Neural cell (in vitro differentiated cells): Measurements from ENCODE around the gene GLT1D1. TPM values are rescaled to one million over a fixed set of nuclear protein-coding genes. Genes with fewer than 3 reads are reported as not detected.

ENCODE experiments used
- H2AFZ ChIP-seq: fragments of 200-600, 300-800 bp; sonication (generic), shearing (Covaris generic); 2 replicates; pipeline ENCODE4 v1.6.0; 2014; ENCODE audit warnings: low read depth, mild to moderate bottlenecking, antibody characterized with exemption, low read length, moderate library complexity
- H3F3A ChIP-seq: fragments of 200-600 bp; shearing (Covaris generic); 2 replicates; pipeline ENCODE4 v1.6.1; 2016; ENCODE audit warnings: mild to moderate bottlenecking, moderate library complexity, mixed read lengths, antibody characterized with exemption, low read length; ENCODE audit not compliant: insufficient read depth, poor library complexity, severe bottlenecking
- H3K27ac ChIP-seq: fragments of 200-600, 300-800 bp; sonication (generic), shearing (Covaris generic); 2 replicates; pipeline ENCODE4 v1.5.1; 2014; ENCODE audit warnings: mild to moderate bottlenecking, low read length, moderate library complexity
- H3K27me3 ChIP-seq: fragments of 300-800, 200-600 bp; sonication (generic), shearing (Covaris generic); 2 replicates; pipeline ENCODE4 v1.6.0; 2014; ENCODE audit warnings: mild to moderate bottlenecking, low read depth, low read length, moderate library complexity; ENCODE audit not compliant: insufficient read depth
- H3K36me3 ChIP-seq: fragments of 300-800, 200-600 bp; sonication (generic), shearing (Covaris generic); 2 replicates; pipeline ENCODE4 v1.5.1; 2014; ENCODE audit warnings: mild to moderate bottlenecking, antibody characterized with exemption, low read length, moderate library complexity; ENCODE audit not compliant: insufficient read depth
- H3K4me2 ChIP-seq: fragments of 300-800, 200-600 bp; sonication (generic), shearing (Covaris generic); 2 replicates; pipeline ENCODE4 v1.6.0; 2014; ENCODE audit warnings: mild to moderate bottlenecking, low read length
- H3K4me3 ChIP-seq: fragments of 300-800, 200-600 bp; sonication (generic), shearing (Covaris generic); 2 replicates; pipeline ENCODE4 v1.5.1; 2014; ENCODE audit warnings: mild to moderate bottlenecking, low read length, moderate library complexity
- H3K79me2 ChIP-seq: fragments of 200-600 bp; shearing (Covaris generic); replicated peaks from 2 replicates; pipeline ENCODE4 v1.6.0; 2014; ENCODE audit warnings: mild to moderate bottlenecking, low read length, moderate library complexity; ENCODE audit not compliant: insufficient read depth
- H3K9ac ChIP-seq: fragments of 300-800, 200-600 bp; sonication (generic), shearing (Covaris generic); 2 replicates; pipeline ENCODE4 v1.6.1; 2016; ENCODE audit warnings: mild to moderate bottlenecking, low read length, mixed read lengths
- H3K9me2 ChIP-seq: fragments of 200-600 bp; shearing (Covaris generic); 2 replicates; pipeline ENCODE4 v1.6.1; 2016; ENCODE audit warnings: mild to moderate bottlenecking, low read length, mixed read lengths; ENCODE audit not compliant: insufficient read depth
- H3K9me3 ChIP-seq: fragments of 200-600, 300-800 bp; sonication (generic), shearing (Covaris generic); 2 replicates; pipeline ENCODE4 v1.6.1; 2016; ENCODE audit warnings: mild to moderate bottlenecking, mixed run types, low read length, moderate library complexity, mixed read lengths
- H4K20me1 ChIP-seq: fragments of 200-600 bp; shearing (Covaris generic); 2 replicates; pipeline ENCODE4 v1.6.1; 2016; ENCODE audit warnings: mild to moderate bottlenecking, mixed run types; ENCODE audit not compliant: insufficient read depth
- EP300 ChIP-seq: fragments of 450-650 bp; conservative IDR thresholded peaks from 2 replicates; pipeline ENCODE4 v1.6.1; 2014; ENCODE audit warnings: antibody characterized with exemption, mild to moderate bottlenecking, moderate library complexity; ENCODE audit not compliant: poor library complexity, severe bottlenecking
- EZH2 ChIP-seq: fragments of 200-600, 300-800 bp; shearing (Covaris generic), sonication (generic); IDR thresholded peaks from 2 replicates; pipeline ENCODE4 v1.6.1; 2014; ENCODE audit warnings: antibody characterized with exemption, low read length, borderline replicate concordance, mild to moderate bottlenecking; ENCODE audit not compliant: insufficient read depth, poor library complexity, severe bottlenecking
- MXI1 ChIP-seq: fragments of 450-650 bp; conservative IDR thresholded peaks from 2 replicates; pipeline ENCODE4 v1.6.1; 2014; ENCODE audit warnings: antibody characterized with exemption, mild to moderate bottlenecking; ENCODE audit not compliant: poor library complexity, severe bottlenecking
- POLR2AphosphoS5 ChIP-seq: IDR thresholded peaks from 2 replicates; pipeline ENCODE4 v1.6.1; 2012
- RAD21 ChIP-seq: fragments of 450-650 bp; conservative IDR thresholded peaks from 2 replicates; pipeline ENCODE4 v1.6.1; 2014; ENCODE audit warnings: antibody characterized with exemption, mild to moderate bottlenecking, moderate library complexity
- SMC3 ChIP-seq: fragments of 450-650 bp; conservative IDR thresholded peaks from 2 replicates; pipeline ENCODE4 v1.6.1; 2014; ENCODE audit warnings: antibody characterized with exemption, mild to moderate bottlenecking, moderate library complexity; ENCODE audit not compliant: poor library complexity
- TAF1 ChIP-seq: IDR thresholded peaks from 2 replicates; pipeline ENCODE4 v1.6.1; 2012; ENCODE audit warnings: low read depth
- polyA plus RNA-seq: library from polyadenylated mRNA; depleted of rRNA; stranded (reverse); fragments of >200 nt; gene quantifications from 2 replicates; pipeline ENCODE4 v1.2.3, GENCODE V29; 2014
- TF ChIP-seq, protein P1 (sequence below): fragments of 450-650 bp; IDR thresholded peaks from 2 replicates; pipeline ENCODE4 v1.5.1; 2014; ENCODE audit warnings: antibody characterized with exemption, mild to moderate bottlenecking, moderate library complexity; ENCODE audit not compliant: poor library complexity, severe bottlenecking
- TF ChIP-seq, protein P2 (sequence below): IDR thresholded peaks from 2 replicates; pipeline ENCODE4 v1.6.1; 2012; ENCODE audit warnings: borderline replicate concordance

GLT1D1 gene
- polyA plus RNA-seq, 1 donor from 2014 or later, result 3.9 TPM

DNA sequence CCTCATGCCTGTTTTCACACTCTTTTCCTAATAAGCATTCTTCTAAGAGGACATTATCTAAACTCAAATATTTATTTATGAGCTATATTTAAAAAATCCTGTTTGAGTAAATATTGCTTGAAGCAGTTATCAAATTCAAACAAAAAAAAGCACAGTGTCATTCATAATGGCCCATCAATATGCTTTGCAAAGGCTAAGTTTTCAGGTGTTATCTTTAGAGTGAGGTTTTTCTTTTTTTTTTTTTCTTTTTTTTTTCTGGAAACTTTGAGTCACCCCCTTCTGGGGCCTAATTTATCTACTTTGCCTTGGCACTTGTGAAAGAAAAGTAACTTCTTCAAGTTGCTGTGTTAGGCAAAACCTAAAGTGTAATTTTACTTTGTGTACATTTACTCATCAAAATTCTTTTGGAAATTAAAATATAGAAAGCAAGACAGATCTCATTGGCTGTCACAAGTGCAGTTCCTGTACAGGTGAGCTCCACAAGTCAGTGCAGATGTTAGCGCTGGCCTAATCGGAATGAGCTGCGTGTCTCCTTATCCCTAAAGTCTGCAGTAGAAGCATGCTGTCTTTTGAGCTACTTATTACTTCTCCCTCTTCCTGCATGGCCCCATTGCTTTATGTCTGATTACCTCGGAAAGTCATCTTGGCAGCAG, 53.3 kb downstream of the GLT1D1 start:
- no peaks in the 10 kb centered on the region for H3K36me3 ChIP-seq
- no peaks in the 10 kb centered on the region for H3K9me3 ChIP-seq
- H3K9ac ChIP-seq, result no peak overlapping the region
- no peak overlapping the region for H3K4me3 ChIP-seq
- H2AFZ ChIP-seq, result no peak overlapping the region
- H3K27ac ChIP-seq, result no peak overlapping the region
- H4K20me1 ChIP-seq, result no peaks in the 10 kb centered on the region
- no peaks in the 10 kb centered on the region for H3K79me2 ChIP-seq
- H3K4me2 ChIP-seq, result no peak overlapping the region
- TF ChIP-seq EP300 (no peak), MXI1 (no peak), EZH2 (no peak), TAF1 (no peak), SMC3 (no peak), POLR2AphosphoS5 (no peak), RAD21 (no peak)
- TF ChIP-seq, protein P1, sequence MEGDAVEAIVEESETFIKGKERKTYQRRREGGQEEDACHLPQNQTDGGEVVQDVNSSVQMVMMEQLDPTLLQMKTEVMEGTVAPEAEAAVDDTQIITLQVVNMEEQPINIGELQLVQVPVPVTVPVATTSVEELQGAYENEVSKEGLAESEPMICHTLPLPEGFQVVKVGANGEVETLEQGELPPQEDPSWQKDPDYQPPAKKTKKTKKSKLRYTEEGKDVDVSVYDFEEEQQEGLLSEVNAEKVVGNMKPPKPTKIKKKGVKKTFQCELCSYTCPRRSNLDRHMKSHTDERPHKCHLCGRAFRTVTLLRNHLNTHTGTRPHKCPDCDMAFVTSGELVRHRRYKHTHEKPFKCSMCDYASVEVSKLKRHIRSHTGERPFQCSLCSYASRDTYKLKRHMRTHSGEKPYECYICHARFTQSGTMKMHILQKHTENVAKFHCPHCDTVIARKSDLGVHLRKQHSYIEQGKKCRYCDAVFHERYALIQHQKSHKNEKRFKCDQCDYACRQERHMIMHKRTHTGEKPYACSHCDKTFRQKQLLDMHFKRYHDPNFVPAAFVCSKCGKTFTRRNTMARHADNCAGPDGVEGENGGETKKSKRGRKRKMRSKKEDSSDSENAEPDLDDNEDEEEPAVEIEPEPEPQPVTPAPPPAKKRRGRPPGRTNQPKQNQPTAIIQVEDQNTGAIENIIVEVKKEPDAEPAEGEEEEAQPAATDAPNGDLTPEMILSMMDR, result no peak
- TF ChIP-seq, protein P2, sequence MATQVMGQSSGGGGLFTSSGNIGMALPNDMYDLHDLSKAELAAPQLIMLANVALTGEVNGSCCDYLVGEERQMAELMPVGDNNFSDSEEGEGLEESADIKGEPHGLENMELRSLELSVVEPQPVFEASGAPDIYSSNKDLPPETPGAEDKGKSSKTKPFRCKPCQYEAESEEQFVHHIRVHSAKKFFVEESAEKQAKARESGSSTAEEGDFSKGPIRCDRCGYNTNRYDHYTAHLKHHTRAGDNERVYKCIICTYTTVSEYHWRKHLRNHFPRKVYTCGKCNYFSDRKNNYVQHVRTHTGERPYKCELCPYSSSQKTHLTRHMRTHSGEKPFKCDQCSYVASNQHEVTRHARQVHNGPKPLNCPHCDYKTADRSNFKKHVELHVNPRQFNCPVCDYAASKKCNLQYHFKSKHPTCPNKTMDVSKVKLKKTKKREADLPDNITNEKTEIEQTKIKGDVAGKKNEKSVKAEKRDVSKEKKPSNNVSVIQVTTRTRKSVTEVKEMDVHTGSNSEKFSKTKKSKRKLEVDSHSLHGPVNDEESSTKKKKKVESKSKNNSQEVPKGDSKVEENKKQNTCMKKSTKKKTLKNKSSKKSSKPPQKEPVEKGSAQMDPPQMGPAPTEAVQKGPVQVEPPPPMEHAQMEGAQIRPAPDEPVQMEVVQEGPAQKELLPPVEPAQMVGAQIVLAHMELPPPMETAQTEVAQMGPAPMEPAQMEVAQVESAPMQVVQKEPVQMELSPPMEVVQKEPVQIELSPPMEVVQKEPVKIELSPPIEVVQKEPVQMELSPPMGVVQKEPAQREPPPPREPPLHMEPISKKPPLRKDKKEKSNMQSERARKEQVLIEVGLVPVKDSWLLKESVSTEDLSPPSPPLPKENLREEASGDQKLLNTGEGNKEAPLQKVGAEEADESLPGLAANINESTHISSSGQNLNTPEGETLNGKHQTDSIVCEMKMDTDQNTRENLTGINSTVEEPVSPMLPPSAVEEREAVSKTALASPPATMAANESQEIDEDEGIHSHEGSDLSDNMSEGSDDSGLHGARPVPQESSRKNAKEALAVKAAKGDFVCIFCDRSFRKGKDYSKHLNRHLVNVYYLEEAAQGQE, result no peak
- H3K27me3 ChIP-seq, result no peaks in the 10 kb centered on the region
- H3F3A ChIP-seq, result no peaks in the 10 kb centered on the region
- no peaks in the 10 kb centered on the region for H3K9me2 ChIP-seq

DNA sequence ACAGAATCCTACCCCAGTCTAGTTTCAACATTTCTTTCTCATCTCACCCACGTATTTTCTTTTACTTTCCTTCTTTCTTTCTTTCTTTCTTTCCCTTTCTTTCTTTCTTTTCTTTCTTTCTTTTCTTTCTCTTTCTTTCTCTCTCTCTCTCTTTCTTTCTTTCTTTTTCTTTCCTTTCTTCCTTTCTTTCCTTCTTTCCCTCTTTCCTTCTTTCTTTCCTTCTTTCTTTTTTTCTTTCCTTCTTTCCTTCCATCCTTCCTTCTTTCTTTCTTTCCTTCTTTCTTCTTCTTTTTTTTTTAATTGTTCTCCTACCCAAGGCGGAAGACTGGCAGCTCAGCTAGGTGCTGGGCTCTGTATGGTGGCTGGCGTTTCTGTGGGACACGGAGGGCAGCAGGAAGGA, 55.0 kb downstream of the GLT1D1 start:
- Histone ChIP-seq H3K4me3 (no peak overlapping the region), H3K9me2 (no peaks in the 10 kb centered on the region), H3F3A (no peaks in the 10 kb centered on the region), H3K79me2 (no peaks in the 10 kb centered on the region), H3K27ac (no peak overlapping the region), H3K4me2 (no peak overlapping the region), H3K27me3 (no peaks in the 10 kb centered on the region), H3K9me3 (no peaks in the 10 kb centered on the region), H2AFZ (no peak overlapping the region), H3K9ac (no peak overlapping the region), H4K20me1 (no peaks in the 10 kb centered on the region), H3K36me3 (no peaks in the 10 kb centered on the region)
- TF ChIP-seq, protein P1, result no peak
- TF ChIP-seq TAF1 (no peak), MXI1 (no peak), SMC3 (no peak), EP300 (no peak), RAD21 (no peak), POLR2AphosphoS5 (no peak), EZH2 (no peak)
- TF ChIP-seq, protein P2, result no peak
